HG03095 (cell line): ENCODE measurements around the gene RABL6.
"Not testable (repeated sequence)": the region's sequence is repeated elsewhere in the genome, so short reads cannot be mapped to it uniquely, and the experiment has no call there.

Source experiments
- ATAC-seq: cut with Tn5 transposase; IDR thresholded peaks from one replicate; pipeline ENCODE4 v1.9.1; 2021; ENCODE audit warnings: moderate library complexity; ENCODE audit not compliant: unreplicated experiment

The RABL6 gene

DNA sequence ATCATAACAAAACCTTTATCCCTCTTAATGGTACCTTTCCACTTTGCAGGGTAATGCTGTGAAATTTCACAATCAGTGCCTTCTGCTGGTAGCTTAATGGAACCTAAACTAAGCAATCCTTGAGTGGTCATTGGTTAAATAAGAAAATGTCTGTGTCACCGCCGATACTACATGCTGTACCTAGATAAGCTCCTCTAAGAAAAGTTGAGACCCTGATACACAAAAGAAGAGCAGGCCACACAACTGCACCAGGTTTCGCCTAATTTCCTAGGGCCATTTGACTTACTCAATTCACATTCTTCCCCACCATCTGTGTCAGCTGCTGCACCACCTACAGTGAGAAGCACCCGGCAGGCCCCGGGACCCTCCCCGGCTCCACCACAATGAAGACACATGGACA lies 67.4 kb downstream of the RABL6 start:
- ATAC-seq, result no peak

DNA sequence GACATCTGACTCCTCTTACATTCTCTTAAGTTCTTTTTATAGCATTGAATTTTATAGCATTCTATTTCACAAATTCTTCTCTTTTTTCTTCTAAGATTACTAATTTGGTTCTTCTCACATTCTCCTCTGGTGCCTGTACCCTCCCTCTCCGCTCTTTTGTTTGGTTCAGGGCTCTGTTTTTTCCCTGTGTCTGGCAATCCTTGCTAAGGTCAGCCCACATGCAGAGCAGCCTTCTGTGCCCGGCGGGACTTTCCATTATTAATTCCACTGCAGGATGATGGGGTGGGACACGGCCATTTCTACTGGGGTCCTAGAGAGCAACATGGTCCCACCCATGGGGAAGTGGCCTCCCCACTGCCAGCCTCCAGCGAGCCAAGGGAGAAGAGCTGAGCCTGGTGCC lies 68.7 kb downstream of the RABL6 start:
- no peak for ATAC-seq

DNA sequence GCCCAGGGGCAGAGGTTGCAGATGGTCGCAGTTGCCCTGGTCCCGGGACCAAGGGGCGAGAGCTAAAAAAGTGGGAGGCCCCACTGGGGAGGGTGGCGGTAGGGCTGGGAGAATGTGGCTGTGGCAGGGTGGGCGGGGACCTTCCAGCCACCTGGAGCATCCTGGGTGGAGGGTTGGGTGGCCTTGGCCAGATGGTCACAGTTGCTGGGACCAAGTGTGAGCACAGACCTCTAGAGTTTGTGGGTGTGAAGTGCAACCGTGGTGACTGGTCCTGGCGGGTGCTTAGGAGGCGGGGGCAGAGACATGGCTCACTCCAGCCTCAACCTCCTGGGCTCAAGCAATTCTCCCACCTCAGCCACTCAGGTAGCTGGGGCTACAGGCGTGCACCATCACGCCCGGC lies 72.9 kb downstream of the RABL6 start:
- no peak for ATAC-seq

DNA sequence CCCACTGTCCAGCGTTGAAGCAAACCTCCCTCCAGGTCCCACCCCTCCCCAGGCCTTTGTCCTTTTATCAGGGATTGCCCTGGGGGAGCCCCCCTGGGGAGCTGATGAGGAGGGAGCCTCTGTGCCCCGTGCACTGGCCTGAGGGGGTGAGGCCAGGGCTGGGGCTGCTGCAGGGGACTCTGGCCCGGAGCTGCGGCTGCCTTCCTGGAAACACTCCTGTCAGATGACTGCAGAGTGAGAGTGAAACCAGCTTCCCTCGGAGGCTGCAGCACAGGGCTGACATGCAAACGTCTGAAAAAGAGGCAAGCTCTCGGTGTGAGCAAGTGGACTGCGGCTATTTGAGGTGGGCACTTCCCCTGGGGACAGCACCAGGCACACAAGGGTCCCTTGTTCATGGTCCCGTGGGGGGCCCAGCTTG lies 74.0 kb downstream of the RABL6 start:
- no peak for ATAC-seq

DNA sequence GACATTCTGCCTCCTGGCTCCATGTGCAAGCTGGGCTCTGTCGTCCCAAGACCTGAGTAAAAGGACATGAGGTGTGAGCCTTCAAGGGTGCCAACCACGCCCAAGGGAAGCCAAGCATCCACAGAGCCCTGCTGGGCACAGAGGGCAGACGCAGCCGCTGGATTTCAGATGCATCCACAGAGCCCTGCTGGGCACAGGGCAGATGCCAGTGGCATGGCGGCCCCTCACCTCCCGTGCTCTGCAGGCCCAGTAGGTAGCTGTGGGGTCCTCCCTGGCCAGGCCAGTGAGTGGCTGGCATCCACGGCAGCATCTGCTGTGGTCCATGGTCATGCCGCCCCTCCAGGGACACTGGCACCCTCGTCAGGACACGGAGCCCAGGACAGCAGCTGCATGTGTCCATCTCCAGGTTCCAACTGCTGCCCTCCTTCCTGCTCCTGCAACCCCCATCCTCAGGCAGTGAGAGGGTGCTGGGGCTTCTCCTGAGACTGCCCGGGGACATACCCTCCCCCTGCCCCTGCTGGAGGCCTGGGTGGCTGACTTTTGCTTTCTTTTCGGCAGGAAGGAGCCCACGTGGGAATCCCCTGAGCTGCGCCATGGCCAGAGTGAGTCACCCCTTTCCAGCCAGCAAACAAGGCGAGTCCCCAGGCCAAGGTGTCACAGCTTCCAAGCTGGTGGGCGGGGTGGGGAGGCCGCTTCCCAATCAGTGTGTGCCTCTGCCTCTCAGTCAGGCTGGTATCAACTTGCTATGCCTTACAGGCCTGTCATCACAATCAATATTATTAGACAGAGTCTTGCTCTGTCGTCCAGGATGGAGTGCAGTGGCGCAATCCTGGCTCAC lies 74.6 kb downstream of the RABL6 start:
- ATAC-seq, result no peak

DNA sequence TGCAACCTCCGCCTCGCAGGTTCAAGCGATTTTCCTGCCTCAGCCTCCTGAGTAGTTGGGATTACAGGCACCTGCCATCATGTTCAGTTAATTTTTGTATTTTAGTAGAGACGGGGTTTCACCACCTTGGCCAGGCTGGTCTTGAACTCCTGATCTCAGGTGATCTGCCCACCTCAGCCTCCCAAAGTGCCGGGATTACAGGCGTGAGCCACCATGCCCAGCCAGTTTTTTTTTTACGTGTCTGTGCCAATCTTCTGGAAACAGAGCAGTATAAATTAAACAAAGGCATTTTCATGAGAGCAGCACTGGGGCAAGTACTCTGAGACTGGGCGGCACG lies 75.2 kb downstream of the RABL6 start:
- not testable (repeated sequence) for ATAC-seq

DNA sequence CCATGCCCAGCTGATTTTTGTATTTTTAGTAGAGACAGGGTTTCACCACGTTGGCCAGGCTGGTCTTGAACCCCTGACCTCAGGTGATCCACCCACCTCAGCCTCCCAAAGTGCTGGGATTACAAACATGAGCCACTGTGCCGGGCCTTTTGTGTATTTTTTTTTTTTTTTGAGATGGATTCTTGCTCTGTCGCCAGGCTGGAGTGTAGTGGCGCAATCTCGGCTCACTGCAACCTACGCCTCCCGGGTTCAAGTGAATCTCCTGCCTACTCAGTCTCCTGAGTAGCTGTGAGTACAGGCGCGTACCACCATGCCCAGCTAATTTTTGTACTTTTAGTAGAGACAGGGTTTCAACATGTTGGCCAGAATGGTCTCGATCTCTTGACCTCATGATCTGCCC lies 75.9 kb downstream of the RABL6 start:
- ATAC-seq, result not testable (repeated sequence)

DNA sequence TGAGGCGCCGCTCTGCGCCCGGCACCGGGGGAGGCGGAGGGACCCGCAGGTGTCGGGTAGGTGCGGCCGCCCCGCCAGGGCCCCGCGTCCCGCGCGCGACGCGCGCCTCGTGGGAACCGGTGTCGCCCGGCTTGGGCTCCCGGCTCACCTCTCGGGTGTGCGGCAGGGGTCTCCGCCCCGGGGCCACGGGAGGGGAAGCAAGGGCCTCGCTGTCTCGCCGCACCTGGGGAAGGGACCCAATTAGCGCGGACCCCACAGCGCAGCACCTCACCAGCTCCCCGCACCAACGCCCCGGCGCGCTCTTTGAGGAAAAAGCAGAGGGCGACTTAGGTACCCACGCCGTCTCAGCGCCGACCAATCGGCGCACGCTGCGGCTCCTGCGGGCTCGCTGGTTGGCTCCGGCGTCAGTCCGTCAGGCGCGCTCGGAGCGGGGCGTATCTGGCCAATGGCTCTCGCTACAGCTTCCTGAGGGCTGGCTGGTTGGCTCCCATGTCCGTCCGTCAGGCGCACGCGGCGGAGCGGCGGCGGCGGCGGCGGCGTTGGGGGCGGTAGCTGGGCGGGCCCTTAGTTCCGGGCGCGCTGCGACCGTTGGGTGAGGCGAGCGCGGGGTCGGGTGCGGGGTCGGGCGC lies 78.3 kb downstream of the RABL6 start, which contains the start of gene TRAF2:
Gene TRAF2, plus strand, starts transcription at position 567 of the 629 bp plus-strand sequence. CDS start 12,225 bp downstream, outside the sequence.
- peak; percentile 73 for ATAC-seq

DNA sequence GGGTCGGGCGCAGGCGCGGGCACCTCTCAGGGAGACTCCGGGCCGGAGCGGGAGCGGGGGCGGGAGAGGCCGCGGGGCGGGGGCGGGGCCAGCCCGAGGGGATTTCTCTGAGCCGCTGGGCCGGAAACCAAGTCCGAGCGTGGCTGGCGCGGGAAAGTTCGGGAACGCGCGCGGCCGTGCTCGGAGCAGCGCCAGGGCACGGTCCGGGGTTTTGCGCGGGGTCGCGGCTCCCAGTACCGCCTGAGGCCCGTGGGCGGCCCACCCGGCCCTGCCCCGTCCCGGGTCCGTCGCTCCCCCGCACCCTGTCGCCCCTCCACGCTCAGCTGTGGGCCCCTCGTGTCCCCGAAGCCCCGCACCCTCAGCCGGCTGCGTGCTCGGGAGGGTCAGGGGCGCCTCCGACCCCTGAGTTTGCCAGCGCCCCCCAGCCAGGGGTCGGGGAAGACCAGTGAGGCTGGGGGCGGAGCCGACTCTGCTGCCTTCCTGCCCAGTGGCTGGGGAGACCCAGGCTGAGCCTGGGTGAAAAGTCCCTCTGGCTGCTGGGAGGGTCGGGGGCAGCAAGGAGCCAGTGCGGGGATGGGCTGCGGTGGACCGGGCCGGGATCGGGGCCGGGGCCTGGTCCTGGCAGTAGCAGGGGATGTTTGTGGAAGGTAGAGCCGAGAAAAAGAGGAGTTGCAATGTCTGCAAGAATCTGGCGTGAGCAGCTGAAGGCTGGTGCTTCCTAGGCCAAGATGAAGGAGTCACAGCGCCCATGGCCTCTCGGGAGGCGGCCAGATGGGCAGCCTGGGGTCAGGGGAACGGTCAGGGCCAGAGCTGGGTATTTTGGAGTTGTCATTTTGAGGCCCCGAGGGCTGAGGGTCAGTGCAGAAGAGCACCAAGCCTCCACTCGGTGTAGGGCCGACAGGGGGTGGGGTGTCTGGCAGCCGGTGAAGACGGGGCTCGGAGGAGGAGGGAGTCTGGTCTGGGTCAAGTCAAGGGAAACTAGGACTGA lies 79.2 kb downstream of the RABL6 start:
- ATAC-seq, result peak; percentile 15

DNA sequence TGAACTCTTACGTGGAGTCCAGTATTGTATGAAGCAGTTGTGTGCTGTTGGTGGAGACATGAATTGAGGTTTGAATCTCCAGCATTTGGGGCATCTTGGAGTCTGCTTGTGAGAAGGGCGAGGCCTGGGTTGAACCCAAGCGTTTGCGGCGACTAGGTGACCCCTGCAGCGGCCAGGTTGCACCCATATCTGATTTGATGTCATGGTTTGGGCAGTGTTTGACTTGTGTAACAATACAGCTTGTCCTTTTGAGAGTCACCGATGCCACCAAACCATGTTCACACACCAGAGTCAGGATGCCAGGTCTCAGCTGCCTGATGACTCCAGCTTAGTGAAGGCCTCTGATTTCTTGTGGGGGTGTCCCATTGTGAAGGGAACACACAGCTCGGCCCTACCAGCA lies 80.7 kb downstream of the RABL6 start:
- no peak for ATAC-seq

DNA sequence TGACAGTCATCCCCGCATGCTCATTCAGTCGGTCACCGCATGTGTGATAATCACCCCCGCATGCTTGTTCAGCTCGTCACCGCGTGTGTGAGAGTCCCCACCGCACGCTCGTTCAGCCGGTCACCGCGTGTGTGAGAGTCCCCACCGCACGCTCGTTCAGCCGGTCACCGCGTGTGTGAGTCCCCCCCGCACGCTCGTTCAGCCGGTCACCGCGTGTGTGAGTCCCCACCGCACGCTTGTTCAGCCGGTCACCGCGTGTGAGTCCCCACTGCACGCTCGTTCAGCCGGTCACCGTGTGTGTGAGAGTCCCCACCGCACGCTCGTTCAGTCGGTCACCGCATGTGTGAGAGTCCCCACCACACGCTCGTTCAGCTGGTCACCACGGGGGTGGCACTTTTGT lies 82.1 kb downstream of the RABL6 start:
- ATAC-seq, result no peak

DNA sequence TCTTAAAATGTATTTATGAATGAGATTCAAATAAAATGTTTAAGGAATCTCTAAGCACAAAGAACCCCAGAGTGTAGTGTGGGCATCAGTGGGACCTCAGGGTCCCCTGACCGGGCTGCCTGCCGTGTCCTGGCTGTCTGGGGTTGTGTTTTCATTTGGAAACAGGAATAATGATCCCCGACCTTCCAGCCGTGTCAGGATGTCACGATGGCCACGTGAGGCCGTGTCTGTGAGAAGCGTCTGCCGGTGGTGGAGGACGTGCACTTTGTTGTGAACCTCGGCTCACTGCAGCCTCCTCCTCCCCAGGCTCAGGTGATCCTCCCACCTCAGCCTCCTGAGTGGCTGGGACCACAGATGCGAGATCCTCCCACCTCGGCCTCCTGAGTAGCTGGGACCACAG lies 82.9 kb downstream of the RABL6 start:
- ATAC-seq, result no peak
